ENCODE measurements around the gene PIP5K1C. TPM values are rescaled to one million over a fixed set of nuclear protein-coding genes. Genes with fewer than 3 reads are reported as not detected.

The PIP5K1C gene
- total and polyA plus RNA-seq, 2 donors (not counting 1 experiment from before 2014, with no cell fraction given): 10.4 to 46.7 TPM

DNA sequence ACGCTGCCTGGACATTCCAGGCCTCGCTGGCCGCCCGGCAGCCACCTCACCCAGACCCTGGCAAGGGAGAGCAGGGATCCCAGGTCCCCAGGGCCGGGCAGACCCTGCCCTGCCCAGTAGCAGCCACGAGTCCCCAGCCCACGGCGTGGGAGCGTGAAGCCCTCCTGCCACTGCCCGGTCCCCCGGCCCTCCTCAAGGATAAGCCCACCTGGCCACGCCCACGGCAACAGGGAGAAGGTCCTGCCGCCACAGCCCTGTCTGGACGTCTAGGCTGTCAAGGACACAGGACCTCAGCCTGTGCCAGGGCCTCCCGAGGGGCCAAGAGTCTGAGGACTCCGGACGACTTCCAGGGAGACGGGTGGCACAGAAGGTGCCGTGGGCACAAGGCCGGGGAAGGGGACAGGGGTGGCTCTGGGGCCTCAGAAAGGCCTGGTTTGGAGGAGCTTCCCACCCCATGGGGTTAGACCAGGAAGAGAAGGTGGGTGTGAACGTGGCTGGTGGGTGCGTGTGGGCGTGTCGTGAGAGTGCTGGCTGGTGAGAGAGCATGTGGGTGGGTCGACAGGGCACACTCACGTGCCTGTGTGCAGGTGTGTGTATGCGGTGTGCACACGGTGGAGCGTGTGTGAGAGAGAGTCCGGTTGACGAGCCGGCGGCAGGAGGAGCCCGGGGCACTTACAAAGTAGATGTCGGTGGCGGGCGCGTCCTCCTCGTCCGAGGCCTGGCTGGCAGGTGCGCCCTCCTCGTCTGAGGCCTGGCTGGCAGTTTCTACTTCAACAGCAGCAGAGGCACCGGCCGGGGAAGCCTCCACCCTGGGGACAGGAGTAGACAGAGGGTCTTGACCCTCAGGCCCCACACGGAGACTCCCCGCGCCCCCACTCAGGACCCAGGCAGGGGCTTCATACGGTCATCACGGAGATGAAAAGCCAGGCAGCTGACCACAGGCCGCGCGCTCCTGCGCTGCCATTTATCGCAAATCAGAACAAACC lies 61.8 kb downstream of the PIP5K1C start:
- H3K27ac Mint-ChIP-seq: no peak overlapping the region
- CTCF ChIA-PET: no interaction called here
- intact Hi-C loops (cut with micrococcal nuclease): no loop called here
- no peak for TF ChIP-seq EZH2 (IDR thresholded peaks at IDR 0.05; ENCODE audit: borderline replicate concordance, insufficient read depth, low read depth, low read length, poor library complexity, severe bottlenecking)
- TF ChIP-seq, protein P1, sequence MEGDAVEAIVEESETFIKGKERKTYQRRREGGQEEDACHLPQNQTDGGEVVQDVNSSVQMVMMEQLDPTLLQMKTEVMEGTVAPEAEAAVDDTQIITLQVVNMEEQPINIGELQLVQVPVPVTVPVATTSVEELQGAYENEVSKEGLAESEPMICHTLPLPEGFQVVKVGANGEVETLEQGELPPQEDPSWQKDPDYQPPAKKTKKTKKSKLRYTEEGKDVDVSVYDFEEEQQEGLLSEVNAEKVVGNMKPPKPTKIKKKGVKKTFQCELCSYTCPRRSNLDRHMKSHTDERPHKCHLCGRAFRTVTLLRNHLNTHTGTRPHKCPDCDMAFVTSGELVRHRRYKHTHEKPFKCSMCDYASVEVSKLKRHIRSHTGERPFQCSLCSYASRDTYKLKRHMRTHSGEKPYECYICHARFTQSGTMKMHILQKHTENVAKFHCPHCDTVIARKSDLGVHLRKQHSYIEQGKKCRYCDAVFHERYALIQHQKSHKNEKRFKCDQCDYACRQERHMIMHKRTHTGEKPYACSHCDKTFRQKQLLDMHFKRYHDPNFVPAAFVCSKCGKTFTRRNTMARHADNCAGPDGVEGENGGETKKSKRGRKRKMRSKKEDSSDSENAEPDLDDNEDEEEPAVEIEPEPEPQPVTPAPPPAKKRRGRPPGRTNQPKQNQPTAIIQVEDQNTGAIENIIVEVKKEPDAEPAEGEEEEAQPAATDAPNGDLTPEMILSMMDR (IDR thresholded peaks at IDR 0.05): no peak
- H3K9me3 ChIP-seq (ENCODE audit: control extremely low read depth in 1 of 3, control insufficient read depth in 2 of 3, insufficient read depth in 1 of 3, low read length in 2 of 3): peaks cover 0 to 4% (median 0%) of the 10 kb centered on the region in 3 donors
- no peaks in the 10 kb centered on the region for H3K4me1 Mint-ChIP-seq
- no peak overlapping the region for H3K4me2 ChIP-seq (replicated peaks; ENCODE audit: low read depth, low read length, poor library complexity, severe bottlenecking)
- H3K4me3 ChIP-seq (ENCODE audit: control extremely low read depth in 1 of 5, extremely low read depth in 1 of 5, insufficient read depth in 1 of 5, low read depth in 2 of 5, low read length in 4 of 5): no peak overlapping the region
- no peaks in the 10 kb centered on the region for H3K27me3 Mint-ChIP-seq
- no peak overlapping the region for H3K4me3 Mint-ChIP-seq
- no peak for ATAC-seq (ENCODE audit: low read depth)
- H3K27me3 ChIP-seq (replicated peaks in 1 of 4; ENCODE audit: control extremely low read depth in 1 of 4, control insufficient read depth in 3 of 4, insufficient read depth in 4 of 4, low read length in 3 of 4): no peaks in the 10 kb centered on the region
- H3K9me3 Mint-ChIP-seq (ENCODE audit: insufficient read depth): no peaks in the 10 kb centered on the region
- POLR2A ChIA-PET: interaction anchor here (0.7 kb wide), 1 partner anchor 11 kb away, joined by 5 read pairs; no protein-coding TSS in a partner anchor
- no peaks in the 10 kb centered on the region for H3K79me2 ChIP-seq (ENCODE audit: control insufficient read depth, insufficient read depth, low read length)
- no peak overlapping the region for H3K9ac ChIP-seq (ENCODE audit: low read length)
- H4K20me1 ChIP-seq (ENCODE audit: control insufficient read depth, insufficient read depth, low read length, poor library complexity, severe bottlenecking): no peaks in the 10 kb centered on the region
- no peaks in the 10 kb centered on the region for H3K4me1 ChIP-seq (ENCODE audit: control insufficient read depth in 2 of 2, insufficient read depth in 2 of 2, low read length in 2 of 2)
- no peak for DNase-seq
- H3K36me3 ChIP-seq (replicated peaks in 1 of 2; ENCODE audit: control extremely low read depth in 1 of 2, control insufficient read depth in 1 of 2, extremely low read depth in 1 of 2, insufficient read depth in 2 of 2, low read length in 1 of 2): peaks cover 0 to 11% of the 10 kb centered on the region in 2 experiments
- no peak overlapping the region for H3K27ac ChIP-seq (ENCODE audit: low read length in 2 of 2)
- H2AFZ ChIP-seq (ENCODE audit: insufficient read depth, low read depth, low read length, poor library complexity, severe bottlenecking): no peak overlapping the region
- WGBS (ENCODE audit: insufficient coverage): 95% methylated on average over 55 of the region's 55 CpGs

DNA sequence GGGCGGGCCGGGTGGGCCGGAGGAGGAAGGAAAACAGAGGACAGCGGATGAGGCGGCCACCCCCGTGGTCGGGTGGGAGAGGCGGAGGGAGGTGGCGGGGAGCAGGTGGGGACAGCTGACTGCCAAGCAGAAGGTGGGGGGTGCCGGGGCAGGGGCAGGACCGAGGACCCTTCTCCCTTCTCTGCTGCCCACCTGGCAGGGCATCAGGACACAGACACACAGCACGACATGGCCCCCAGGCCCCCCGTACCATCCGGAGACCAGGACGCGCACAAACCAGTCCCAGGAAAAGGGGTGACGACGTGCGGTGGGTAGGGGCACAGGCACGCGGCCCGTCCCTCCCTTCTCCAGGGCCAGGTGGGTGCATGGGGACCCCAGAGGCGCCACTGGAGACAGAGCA lies 62.6 kb downstream of the PIP5K1C start:
- Mint-ChIP-seq H3K9me3 (ENCODE audit: insufficient read depth) (no peaks in the 10 kb centered on the region), H3K4me1 (no peaks in the 10 kb centered on the region), H3K27ac (no peak overlapping the region), H3K27me3 (no peaks in the 10 kb centered on the region), H3K4me3 (no peak overlapping the region)
- WGBS (ENCODE audit: insufficient coverage): 96% methylated on average over 9 of the region's 23 CpGs
- Histone ChIP-seq H4K20me1 (ENCODE audit: control insufficient read depth, insufficient read depth, low read length, poor library complexity, severe bottlenecking) (no peaks in the 10 kb centered on the region), H3K27me3 (replicated peaks in 1 of 4; ENCODE audit: control extremely low read depth in 1 of 4, control insufficient read depth in 3 of 4, insufficient read depth in 4 of 4, low read length in 3 of 4) (no peaks in the 10 kb centered on the region), H3K36me3 (replicated peaks in 1 of 2; ENCODE audit: control extremely low read depth in 1 of 2, control insufficient read depth in 1 of 2, extremely low read depth in 1 of 2, insufficient read depth in 2 of 2, low read length in 1 of 2) (peaks cover 0 to 11% of the 10 kb centered on the region in 2 experiments), H3K4me1 (ENCODE audit: control insufficient read depth in 2 of 2, insufficient read depth in 2 of 2, low read length in 2 of 2) (no peaks in the 10 kb centered on the region), H2AFZ (ENCODE audit: insufficient read depth, low read depth, low read length, poor library complexity, severe bottlenecking) (no peak overlapping the region), H3K4me2 (replicated peaks; ENCODE audit: low read depth, low read length, poor library complexity, severe bottlenecking) (no peak overlapping the region), H3K9ac (ENCODE audit: low read length) (no peak overlapping the region), H3K79me2 (ENCODE audit: control insufficient read depth, insufficient read depth, low read length) (no peaks in the 10 kb centered on the region), H3K4me3 (ENCODE audit: control extremely low read depth in 1 of 5, extremely low read depth in 1 of 5, insufficient read depth in 1 of 5, low read depth in 2 of 5, low read length in 4 of 5) (no peak overlapping the region), H3K9me3 (ENCODE audit: control extremely low read depth in 1 of 3, control insufficient read depth in 2 of 3, insufficient read depth in 1 of 3, low read length in 2 of 3) (no peaks in the 10 kb centered on the region), H3K27ac (ENCODE audit: low read length in 2 of 2) (no peak overlapping the region)
- ATAC-seq (ENCODE audit: low read depth): no peak
- TF ChIP-seq, protein P1 (IDR thresholded peaks at IDR 0.05): no peak
- TF ChIP-seq EZH2 (IDR thresholded peaks at IDR 0.05; ENCODE audit: borderline replicate concordance, insufficient read depth, low read depth, low read length, poor library complexity, severe bottlenecking): no peak
- intact Hi-C loops (cut with micrococcal nuclease): no loop called here
- DNase-seq: no peak
- ChIA-PET POLR2A (no interaction called here), CTCF (no interaction called here)

Data from B cell (primary cell).